Superior temporal gyrus (tissue), 1 donor: ENCODE data around the gene CSAG2.
"Not testable (repeated sequence)": the region's sequence is repeated elsewhere in the genome, so short reads cannot be mapped to it uniquely, and the experiment has no call there.

ENCODE experiments used
- DNase-seq: peaks from one replicate; pipeline ENCODE4 v3.0.0-alpha.2; 2016; ENCODE audit errors: extremely low spot score

CSAG2 gene, protein sequence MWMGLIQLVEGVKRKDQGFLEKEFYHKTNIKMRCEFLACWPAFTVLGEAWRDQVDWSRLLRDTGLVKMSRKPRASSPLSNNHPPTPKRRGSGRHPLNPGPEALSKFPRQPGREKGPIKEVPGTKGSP

GRCh38 chrX:152709173-152709572, at the start of gene CSAG2:
TSS of gene CSAG2 (minus strand) at chrX:152709273. CDS start at chrX:152709112, 161 bp downstream.
- not testable (repeated sequence) for DNase-seq

- DNase-seq, result not testable (repeated sequence)
Measured at GRCh38 chrX:152754871-152755270, 45.8 kb upstream of the CSAG2 start.

DNA sequence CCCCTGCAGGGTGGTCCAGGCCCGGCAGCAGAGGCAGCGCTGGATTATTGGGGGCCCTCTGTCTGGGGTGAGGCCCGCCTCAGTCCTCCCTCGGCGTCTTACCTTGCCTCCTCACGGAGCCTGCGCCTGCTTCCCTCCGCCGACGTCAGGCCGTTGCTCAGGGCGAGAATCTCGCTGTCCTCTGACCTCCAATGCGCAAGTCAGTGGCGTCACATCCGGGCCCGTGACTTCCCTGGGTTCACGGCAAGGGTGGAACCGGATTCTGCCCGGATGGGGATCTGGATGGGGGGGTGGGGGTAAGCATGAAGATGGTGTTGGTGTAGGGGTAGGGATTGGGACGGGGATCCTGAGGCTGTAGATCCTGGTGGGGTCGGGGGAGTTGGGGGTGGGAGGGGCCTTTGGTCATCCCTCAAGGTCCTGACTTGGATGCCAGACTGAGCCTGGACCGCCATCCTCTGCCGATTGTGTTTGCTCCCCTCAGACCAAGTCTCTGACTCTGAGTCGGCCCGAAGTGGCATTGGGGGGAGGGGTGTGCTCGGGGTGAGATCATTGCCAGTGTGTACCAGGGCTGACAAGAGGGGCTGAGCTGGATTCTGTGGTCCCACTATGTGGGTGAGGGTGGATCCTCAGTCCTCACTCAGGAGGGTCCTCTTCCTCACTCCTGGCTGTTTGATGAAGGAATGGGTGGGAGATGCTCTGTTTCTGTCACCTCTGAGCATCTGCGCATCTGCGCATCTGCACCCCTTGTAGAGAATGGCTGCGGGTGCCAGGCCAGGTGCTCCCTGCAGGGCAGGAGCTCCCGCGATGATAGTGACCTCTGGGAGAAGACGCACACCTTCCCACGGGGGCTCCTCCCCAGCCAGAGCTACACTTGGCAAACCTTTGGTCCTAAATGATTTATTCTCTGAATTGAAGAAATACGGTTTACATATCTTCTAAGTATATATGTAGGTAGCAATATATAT, 44.9 kb upstream of the CSAG2 start, which contains the start of gene MAGEA2:
TSS of gene MAGEA2 (minus strand) at position 157 of the 965 bp plus-strand sequence. CDS start 2,479 bp downstream, outside the sequence.
- not testable (repeated sequence) for DNase-seq

GRCh38 chrX:152738560-152738959, 29.5 kb upstream of the CSAG2 start:
- DNase-seq, result no peak

DNA sequence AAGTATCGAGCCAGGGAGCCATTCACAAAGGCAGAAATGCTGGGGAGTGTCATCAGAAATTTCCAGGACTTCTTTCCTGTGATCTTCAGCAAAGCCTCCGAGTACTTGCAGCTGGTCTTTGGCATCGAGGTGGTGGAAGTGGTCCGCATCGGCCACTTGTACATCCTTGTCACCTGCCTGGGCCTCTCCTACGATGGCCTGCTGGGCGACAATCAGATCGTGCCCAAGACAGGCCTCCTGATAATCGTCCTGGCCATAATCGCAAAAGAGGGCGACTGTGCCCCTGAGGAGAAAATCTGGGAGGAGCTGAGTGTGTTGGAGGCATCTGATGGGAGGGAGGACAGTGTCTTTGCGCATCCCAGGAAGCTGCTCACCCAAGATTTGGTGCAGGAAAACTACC, 27.5 kb upstream of the CSAG2 start:
- not testable (repeated sequence) for DNase-seq

DNA sequence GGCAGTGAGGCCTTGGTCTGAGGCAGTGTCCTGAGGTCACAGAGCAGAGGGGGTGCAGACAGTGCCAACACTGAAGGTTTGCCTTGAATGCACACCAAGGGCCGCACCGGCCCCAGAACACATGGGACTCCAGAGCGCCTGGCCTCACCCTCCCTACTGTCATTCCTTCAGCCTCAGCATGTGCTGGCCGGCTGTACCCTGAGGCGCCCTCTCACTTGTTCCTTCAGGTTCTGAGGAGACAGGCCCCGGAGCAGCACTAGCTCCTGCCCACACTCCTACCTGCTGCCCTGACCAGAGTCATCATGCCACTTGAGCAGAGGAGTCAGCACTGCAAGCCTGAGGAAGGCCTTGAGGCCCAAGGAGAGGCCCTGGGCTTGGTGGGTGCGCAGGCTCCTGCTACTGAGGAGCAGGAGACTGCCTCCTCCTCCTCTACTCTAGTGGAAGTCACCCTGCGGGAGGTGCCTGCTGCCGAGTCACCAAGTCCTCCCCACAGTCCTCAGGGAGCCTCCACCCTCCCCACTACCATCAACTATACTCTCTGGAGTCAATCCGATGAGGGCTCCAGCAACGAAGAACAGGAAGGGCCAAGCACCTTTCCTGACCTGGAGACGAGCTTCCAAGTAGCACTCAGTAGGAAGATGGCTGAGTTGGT, 26.9 kb upstream of the CSAG2 start:
- no peak for DNase-seq

GRCh38 chrX:152735101-152735500, 26.0 kb upstream of the CSAG2 start:
- DNase-seq, result no peak

- not testable (repeated sequence) for DNase-seq
Measured at GRCh38 chrX:152734143-152734858, 25.2 kb upstream of the CSAG2 start.

DNA sequence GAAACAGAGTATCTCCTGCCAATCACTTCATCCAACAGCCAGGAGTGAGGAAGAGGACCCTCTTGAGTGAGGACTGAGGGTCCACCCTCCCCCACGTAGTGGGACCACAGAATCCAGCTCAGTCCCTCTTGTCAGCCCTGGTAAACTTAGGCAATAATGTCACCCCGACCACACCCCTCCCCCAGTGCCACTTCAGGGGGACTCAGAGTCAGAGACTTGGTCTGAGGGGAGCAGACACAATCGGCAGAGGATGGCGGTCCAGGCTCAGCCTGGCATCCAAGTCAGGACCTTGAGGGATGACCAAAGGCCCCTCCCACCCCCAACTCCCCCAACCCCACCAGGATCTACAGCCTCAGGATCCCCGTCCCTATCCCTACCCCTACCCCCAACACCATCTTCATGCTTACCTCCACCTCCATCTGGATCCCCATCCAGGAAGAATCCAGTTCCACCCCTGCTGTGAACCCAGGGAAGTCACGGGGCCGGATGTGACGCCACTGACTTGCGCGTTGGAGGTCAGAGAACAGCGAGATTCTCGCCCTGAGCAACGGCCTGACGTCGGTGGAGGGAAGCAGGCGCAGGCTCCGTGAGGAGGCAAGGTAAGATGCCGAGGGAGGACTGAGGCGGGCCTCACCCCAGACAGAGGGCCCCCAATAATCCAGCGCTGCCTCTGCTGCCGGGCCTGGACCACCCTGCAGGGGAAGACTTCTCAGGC, 24.3 kb upstream of the CSAG2 start, which contains the start of the genes CSAG1 and MAGEA12:
TSS of gene CSAG1 (minus strand) at position 461 of the 715 bp plus-strand sequence. CDS start 1,261 bp downstream, outside the sequence.
TSS of gene MAGEA12 (plus strand) at position 497 of the 715 bp plus-strand sequence. CDS start 2,405 bp downstream, outside the sequence.
- no peak for DNase-seq

DNA sequence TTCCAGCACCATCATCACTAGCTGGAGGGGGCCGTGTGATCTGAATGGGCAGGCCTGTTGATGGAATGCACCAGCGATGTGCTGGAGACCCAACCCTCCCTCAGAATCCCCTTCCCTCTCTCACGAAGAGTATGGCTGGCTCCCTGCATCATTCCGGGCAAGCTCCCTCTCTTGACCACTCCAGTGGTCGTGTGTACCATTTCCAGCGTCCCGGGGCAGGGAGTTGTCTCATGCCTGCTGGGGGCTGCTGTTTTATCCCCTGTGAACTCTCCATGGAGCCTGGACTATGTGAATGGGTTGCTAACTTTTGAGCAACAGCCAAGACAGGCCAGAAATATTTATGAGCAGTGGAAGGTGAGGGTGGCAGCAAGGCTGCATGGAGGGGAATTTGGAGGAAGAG, 16.3 kb upstream of the CSAG2 start:
- DNase-seq, result no peak

DNA sequence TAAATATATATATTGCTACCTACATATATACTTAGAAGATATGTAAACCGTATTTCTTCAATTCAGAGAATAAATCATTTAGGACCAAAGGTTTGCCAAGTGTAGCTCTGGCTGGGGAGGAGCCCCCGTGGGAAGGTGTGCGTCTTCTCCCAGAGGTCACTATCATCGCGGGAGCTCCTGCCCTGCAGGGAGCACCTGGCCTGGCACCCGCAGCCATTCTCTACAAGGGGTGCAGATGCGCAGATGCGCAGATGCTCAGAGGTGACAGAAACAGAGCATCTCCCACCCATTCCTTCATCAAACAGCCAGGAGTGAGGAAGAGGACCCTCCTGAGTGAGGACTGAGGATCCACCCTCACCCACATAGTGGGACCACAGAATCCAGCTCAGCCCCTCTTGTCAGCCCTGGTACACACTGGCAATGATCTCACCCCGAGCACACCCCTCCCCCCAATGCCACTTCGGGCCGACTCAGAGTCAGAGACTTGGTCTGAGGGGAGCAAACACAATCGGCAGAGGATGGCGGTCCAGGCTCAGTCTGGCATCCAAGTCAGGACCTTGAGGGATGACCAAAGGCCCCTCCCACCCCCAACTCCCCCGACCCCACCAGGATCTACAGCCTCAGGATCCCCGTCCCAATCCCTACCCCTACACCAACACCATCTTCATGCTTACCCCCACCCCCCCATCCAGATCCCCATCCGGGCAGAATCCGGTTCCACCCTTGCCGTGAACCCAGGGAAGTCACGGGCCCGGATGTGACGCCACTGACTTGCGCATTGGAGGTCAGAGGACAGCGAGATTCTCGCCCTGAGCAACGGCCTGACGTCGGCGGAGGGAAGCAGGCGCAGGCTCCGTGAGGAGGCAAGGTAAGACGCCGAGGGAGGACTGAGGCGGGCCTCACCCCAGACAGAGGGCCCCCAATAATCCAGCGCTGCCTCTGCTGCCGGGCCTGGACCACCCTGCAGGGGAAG, 5.0 kb upstream of the CSAG2 start, which contains the start of gene MAGEA2B:
TSS of gene MAGEA2B (plus strand) at position 814 of the 973 bp plus-strand sequence. CDS start 2,479 bp downstream, outside the sequence.
- DNase-seq, result not testable (repeated sequence)

GRCh38 chrX:152713195-152713594, 4.1 kb upstream of the CSAG2 start:
- not testable (repeated sequence) for DNase-seq

- not testable (repeated sequence) for DNase-seq
Measured at GRCh38 chrX:152706500-152706899, 2.6 kb downstream of the CSAG2 start.

DNA sequence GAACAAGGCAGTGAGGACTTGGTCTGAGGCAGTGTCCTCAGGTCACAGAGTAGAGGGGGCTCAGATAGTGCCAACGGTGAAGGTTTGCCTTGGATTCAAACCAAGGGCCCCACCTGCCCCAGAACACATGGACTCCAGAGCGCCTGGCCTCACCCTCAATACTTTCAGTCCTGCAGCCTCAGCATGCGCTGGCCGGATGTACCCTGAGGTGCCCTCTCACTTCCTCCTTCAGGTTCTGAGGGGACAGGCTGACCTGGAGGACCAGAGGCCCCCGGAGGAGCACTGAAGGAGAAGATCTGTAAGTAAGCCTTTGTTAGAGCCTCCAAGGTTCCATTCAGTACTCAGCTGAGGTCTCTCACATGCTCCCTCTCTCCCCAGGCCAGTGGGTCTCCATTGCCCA, 8.7 kb downstream of the CSAG2 start:
- DNase-seq, result not testable (repeated sequence)

DNA sequence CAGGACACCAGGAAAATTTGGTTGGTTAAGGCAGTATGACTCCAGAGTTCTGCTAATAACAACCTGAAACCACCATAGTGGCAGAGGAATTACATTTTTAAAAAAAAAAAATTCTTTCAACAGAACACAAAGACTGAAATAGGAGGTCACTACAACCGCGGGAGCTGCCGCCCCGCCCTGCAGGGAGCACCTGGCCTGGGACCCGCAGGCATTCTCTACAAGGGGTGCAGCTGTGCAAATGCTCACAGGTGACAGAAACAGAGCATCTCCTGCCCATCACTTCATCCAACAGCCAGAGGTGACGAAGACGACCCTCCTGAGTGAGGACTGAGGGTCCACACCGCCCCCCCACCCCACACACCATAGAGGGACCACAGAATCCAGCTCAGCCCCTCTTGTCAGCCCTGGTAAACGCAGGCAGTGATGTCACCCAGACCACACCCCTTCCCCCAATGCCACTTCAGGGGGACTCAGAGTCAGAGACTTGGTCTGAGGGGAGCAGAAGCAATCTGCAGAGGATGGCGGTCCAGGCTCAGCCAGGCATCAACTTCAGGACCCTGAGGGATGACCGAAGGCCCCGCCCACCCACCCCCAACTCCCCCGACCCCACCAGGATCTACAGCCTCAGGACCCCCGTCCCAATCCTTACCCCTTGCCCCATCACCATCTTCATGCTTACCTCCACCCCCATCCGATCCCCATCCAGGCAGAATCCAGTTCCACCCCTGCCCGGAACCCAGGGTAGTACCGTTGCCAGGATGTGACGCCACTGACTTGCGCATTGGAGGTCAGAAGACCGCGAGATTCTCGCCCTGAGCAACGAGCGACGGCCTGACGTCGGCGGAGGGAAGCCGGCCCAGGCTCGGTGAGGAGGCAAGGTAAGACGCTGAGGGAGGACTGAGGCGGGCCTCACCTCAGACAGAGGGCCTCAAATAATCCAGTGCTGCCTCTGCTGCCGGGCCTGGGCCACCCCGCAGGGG, 10.8 kb downstream of the CSAG2 start, which contains the start of gene MAGEA3:
TSS of gene MAGEA3 (plus strand) at position 843 of the 980 bp plus-strand sequence. CDS start 2,039 bp downstream, outside the sequence.
- DNase-seq, result not testable (repeated sequence)

GRCh38 chrX:152681012-152681411, 28.1 kb downstream of the CSAG2 start:
- not testable (repeated sequence) for DNase-seq

DNA sequence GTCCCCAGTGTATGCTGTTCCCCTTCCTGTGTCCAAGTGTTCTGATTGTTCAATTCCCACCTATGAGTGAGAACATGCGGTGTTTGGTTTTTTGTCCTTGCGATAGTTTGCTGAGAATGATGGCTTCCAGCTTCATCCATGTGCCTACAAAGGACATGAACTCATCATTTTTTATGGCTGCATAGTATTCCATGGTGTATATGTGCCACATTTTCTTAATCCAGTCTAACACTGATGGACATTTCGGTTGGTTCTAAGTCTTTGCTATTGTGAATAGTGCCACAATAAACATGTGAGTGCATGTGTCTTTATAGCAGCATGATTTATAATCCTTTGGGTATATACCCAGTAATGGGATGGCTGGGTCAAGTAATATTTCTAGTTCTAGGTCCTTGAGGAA, 34.4 kb downstream of the CSAG2 start:
- not testable (repeated sequence) for DNase-seq

DNA sequence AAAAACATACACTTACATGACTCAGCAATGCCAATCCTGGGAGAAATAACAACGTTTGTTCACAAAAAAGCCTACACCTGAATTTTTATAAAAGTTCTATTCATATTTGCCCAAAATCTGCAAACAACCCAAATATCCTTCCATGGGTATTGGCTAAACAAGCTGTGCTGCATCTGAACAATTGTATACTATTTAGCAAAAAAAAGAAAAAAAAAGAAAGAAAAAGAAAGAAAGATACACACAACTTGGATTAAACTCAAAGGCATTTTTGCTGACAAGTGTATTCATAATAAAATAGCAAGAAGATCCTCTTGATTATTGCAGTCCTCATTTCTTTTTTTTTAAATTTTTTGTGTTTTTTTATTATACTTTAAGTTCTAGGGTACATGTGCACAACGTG, 34.9 kb downstream of the CSAG2 start:
- no peak for DNase-seq
